GM20431 (cell line): ENCODE measurements around the gene C8A.

Source experiments
- in situ Hi-C: fragments of 300-500 bp; cut with MseI, MboI; formaldehyde crosslinking; loops from one replicate; pipeline ENCODE4 v1.15.0; 2020; ENCODE audit warnings: low sequenced_read_pairs; ENCODE audit not compliant: unreplicated experiment

The C8A gene

DNA sequence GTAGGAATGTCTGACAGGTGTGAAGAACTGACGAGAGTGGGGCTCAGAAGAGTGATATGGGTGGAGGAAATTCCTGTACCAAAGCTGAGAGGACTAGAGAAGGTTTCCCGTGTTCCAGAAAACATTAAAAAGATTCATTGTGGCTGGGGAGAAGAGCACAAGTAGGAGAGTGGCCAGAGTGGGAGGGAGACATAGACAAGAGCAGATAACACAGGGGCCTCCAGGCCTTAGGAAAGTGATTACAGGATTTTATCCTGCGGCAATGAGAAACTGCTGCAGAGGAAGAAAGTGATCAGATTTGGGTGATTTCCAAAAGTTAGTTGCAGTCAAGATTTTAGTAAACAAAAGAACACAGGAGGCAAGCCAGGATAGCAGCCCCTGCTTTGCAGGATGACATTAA, 103.3 kb downstream of the C8A start:
- in situ Hi-C loops = no loop called here

DNA sequence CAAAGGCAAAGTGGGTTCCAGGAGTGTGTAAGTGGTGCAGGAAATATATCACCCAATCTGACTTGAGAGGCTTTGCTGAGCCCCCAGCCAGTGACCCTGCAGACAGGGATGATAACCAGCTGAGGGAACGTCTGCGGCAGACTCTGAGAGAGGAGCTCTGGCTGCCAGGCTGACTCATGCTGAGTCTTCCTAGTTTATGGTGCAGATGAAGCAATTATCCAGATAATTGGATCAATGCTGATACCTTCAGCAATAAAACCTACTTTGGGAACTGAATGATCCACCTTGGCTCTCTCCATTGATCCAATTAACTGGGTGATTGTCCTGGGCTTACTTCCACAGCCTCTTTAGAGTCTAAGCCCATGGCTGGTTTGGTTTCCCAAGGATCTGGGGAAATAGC, 103.9 kb downstream of the C8A start:
- in situ Hi-C loops = no loop called here

DNA sequence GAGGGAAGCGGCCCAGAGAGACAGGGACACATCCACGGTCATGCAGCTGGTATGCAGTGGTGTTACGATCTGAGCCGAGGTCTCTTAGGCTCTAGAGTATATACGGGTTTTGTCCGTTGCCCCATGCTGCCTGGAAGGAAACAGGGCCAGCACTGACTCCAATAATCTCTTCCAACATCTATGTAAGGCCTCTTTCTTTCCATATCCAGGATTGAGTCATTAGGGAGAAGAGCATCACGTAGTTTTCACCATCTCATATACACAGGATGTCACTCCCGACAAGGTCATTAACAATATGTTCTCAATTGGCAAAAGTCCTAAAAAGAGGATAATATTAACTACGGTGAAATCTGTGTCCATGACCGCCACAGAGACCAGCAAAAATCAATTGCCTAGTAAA, 106.8 kb downstream of the C8A start:
- in situ Hi-C loops = no loop called here

DNA sequence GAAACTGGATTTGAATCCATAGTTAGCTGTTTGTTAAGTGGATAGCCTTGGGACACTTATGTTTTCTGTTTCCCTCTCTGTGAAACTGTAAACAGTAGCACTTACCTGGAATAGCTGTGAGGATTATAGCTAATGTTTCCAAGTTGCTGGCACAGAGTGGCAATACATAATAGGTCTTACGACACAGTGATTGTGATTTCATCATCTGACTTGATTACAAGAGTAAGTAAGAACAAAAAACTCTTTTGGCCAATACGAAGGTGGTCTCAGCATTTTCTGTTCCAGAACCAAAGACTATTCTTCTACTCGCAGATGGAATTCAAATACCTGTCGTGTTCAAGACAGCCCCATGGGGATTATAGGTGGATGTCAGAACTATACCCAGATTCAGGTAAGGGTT, 109.1 kb downstream of the C8A start:
- in situ Hi-C loops = no loop called here

DNA sequence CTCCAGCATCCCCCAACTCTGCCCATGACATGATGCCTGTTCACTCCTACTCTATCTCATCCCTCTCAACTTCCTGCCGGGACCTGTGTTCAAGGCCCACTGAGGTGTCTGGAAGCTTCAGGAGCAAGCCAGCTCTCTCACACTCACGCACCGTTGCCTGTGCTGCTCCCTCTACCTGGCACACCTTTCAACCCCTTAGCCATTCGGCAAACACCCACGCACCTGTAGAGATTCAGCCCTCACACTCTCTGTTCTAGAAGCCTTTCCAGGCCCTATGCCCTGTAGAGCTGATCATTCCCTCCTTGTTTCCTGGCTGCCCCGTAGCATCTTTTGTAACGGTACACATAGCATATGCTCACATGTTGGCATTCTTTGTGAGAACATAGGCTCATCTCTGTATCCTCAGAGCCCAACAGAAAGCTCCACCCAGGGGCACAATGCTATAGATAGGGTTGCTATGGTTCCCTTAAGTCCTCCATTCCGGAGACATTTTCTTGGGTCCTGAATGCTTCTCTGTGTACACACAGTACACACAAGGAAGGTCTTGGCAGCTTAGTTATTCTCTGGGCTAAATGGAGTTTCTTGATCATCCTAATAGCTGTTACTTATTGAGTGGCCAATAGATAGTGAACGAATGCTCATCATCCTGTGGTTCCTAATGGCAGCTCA, 109.9 kb downstream of the C8A start:
- in situ Hi-C loops = no loop called here

DNA sequence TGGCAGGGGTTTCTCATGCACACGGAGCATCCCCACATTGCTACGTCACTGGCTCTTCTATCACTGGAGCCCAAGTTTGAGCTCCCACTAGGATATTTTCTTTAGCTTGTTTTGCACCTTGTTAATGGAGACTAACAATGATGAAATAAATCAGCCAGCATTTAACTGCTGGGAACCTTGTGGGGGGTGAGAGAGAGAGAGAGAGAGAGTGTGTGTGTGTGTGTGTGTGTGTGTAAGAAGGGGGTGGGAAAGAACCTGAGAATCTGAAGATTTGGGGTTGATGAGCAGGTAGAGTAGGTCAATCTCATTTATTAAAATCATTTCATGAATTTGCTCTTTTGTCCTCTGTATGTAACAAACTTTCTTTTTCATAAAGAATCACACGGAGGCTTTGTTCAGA, 110.6 kb downstream of the C8A start:
- in situ Hi-C loops = no loop called here

DNA sequence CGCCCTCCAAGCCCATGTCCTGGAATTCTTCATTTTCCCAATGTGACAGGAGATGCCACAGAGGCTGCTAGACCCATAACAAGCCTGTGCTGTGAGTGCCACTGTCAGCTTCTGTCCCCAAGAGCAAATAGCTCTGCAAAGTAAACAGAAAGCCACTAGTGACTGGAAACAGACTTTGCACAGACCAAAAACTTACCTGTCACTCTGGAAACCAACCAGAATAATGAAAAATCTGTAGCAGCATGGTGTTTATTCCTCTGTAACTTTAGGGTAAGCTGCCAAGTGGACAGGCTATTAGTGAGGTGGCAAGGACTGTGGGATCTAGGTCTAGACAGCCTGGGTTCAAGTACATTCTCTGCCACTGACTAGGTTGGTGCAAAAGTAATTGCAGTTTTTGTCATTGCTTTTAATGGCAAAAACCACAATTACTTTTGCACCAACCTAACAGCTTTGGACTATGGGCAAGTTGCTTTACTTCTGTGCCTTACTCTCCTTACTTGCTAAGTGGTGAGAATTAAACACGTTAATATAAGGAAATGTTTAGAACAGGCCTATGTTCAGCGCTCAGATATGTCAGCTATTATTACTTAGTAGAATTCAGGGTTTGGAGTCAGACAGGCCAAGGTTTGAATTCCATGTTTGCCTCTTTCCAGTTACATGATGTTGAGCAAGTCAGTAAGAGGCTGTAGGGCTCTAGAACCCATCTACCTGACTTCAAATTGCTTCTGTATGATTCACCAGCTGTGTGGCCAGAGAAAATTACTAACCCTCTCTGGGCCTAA, 111.5 kb downstream of the C8A start, which contains the start of gene C8B:
Gene C8B, minus strand, starts transcription at position 100 of the 782 bp plus-strand sequence. Its CDS starts 67 bp downstream, at position 33.
- in situ Hi-C loops = no loop called here

DNA sequence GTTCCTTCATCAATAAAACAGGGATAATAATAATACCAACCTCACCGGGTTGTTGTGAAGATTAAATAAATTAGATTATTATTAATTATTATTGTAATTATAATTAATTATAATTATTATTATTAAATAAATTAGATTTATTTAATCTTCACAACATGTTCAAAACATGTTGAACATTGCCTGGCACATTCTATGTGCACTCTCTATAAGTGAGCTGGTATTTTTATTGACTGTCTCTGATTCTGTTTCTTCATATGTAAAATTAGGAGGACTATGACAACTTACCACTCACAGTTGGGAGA, 112.1 kb downstream of the C8A start:
- in situ Hi-C loops = no loop called here

DNA sequence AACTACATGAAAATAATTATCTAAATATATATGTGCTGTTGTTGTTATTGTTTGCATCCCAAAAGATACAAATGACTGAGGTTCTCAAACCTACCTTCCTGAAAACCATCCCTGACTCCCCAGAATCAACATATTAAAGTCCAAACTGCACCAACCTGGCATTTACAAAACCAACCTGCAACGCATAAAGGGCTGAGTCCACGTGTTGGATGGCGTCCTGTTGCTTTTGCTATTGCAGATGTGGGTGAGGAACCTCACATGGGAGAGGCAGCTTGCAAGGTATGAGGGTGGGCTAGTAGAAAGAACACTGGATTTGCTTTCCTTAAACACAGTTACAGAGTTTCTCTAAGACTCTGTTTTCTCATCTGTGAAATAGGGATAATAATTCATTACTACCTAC, 112.8 kb downstream of the C8A start:
- in situ Hi-C loops = no loop called here
